NB4 (cell line): ENCODE results near the gene RNF32.

Source experiments
- CTCF ChIP-seq: IDR thresholded peaks from one replicate; pipeline ENCODE4 v1.5.1; 2012; ENCODE audit warnings: low read depth, low read length
- MAX ChIP-seq: IDR thresholded peaks from 2 replicates; pipeline ENCODE4 v1.6.1; 2011; ENCODE audit warnings: low read depth, low read length
- POLR2A ChIP-seq: IDR thresholded peaks from 2 replicates; pipeline ENCODE4 v1.6.1; 2011; ENCODE audit warnings: mild to moderate bottlenecking; ENCODE audit not compliant: insufficient read length; ENCODE audit errors: extremely low read depth

- TF ChIP-seq CTCF (no peak), MAX (no peak), POLR2A (no peak)
These were observed 63.4 kb downstream of the RNF32 start for GRCh38 chr7:156703773-156704482.
